ENCODE results near the gene LUZP2.

DNA sequence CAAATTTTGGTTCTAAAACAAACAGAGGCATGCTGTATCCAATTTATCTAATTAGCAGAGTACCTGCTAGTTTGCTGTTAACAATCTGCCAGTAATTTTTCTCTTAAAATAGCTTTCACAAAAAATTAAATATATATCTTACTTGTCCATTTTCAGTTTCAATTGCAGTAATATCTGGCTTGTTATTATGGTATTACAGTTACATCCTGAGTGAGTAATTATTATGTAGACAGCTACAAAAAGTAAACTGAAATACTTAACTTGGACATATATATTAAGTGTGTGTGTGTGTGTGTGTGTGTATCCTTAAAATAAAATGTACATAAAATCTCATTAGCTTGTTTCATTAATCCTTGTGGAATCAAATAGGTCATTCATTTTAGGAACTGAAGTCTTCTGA lies 148.7 kb downstream of the LUZP2 start:
- TF ChIP-seq EZH2phosphoT487 (conservative IDR thresholded peaks at IDR 0.05; ENCODE audit: low read length) = no peak
- TF ChIP-seq, protein P1, sequence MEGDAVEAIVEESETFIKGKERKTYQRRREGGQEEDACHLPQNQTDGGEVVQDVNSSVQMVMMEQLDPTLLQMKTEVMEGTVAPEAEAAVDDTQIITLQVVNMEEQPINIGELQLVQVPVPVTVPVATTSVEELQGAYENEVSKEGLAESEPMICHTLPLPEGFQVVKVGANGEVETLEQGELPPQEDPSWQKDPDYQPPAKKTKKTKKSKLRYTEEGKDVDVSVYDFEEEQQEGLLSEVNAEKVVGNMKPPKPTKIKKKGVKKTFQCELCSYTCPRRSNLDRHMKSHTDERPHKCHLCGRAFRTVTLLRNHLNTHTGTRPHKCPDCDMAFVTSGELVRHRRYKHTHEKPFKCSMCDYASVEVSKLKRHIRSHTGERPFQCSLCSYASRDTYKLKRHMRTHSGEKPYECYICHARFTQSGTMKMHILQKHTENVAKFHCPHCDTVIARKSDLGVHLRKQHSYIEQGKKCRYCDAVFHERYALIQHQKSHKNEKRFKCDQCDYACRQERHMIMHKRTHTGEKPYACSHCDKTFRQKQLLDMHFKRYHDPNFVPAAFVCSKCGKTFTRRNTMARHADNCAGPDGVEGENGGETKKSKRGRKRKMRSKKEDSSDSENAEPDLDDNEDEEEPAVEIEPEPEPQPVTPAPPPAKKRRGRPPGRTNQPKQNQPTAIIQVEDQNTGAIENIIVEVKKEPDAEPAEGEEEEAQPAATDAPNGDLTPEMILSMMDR (IDR thresholded peaks at IDR 0.05; ENCODE audit: insufficient read depth, low read length, poor library complexity, severe bottlenecking) = no peak
